Ishikawa (cell line): ENCODE data around the gene SFT2D1.

Source experiments
- CEBPB ChIP-seq: IDR thresholded peaks from 2 replicates; pipeline ENCODE4 v1.6.1; 2012
- CREB1 ChIP-seq: IDR thresholded peaks from 2 replicates; pipeline ENCODE4 v1.6.1; 2012; ENCODE audit warnings: low read depth
- EGR1 ChIP-seq: IDR thresholded peaks from 2 replicates; pipeline ENCODE4 v1.6.1; 2012
- EP300 ChIP-seq: IDR thresholded peaks from 2 replicates; pipeline ENCODE4 v1.6.1; 2012; ENCODE audit warnings: borderline replicate concordance
- FOXM1 ChIP-seq: IDR thresholded peaks from 2 replicates; pipeline ENCODE4 v1.6.1; 2012; ENCODE audit warnings: low read depth, borderline replicate concordance
- MAX ChIP-seq: IDR thresholded peaks from 2 replicates; pipeline ENCODE4 v1.6.1; 2012
- NFIC ChIP-seq: IDR thresholded peaks from 2 replicates; pipeline ENCODE4 v1.6.1; 2012
- REST ChIP-seq: IDR thresholded peaks from 2 replicates; pipeline ENCODE4 v1.6.1; 2012; ENCODE audit warnings: low read depth, mild to moderate bottlenecking
- TAF1 ChIP-seq: IDR thresholded peaks from 2 replicates; pipeline ENCODE4 v1.6.1; 2012; ENCODE audit warnings: low read depth, mild to moderate bottlenecking
- TCF12 ChIP-seq: IDR thresholded peaks from 2 replicates; pipeline ENCODE4 v1.6.1; 2012; ENCODE audit warnings: low read depth
- TEAD4 ChIP-seq: IDR thresholded peaks from 2 replicates; pipeline ENCODE4 v1.6.1; 2012
- USF1 ChIP-seq: IDR thresholded peaks from 2 replicates; pipeline ENCODE4 v1.6.1; 2012
- YY1 ChIP-seq: IDR thresholded peaks from 2 replicates; pipeline ENCODE4 v1.6.1; 2012; ENCODE audit warnings: low read depth
- ZBTB7A ChIP-seq: IDR thresholded peaks from 2 replicates; pipeline ENCODE4 v1.6.1; 2012; ENCODE audit warnings: low read depth

- no peak for TF ChIP-seq REST
- TF ChIP-seq YY1 = no peak
- TF ChIP-seq EP300 = no peak
- no peak for TF ChIP-seq EGR1
- TF ChIP-seq TEAD4 = no peak
- TF ChIP-seq CEBPB = no peak
- TF ChIP-seq TCF12 = no peak
- TF ChIP-seq ZBTB7A = no peak
- TF ChIP-seq NFIC = no peak
- TF ChIP-seq MAX = no peak
- no peak for TF ChIP-seq TAF1
- no peak for TF ChIP-seq CREB1
- TF ChIP-seq FOXM1 = no peak
- TF ChIP-seq USF1 = no peak
These were observed 7.5 kb downstream of the SFT2D1 start for GRCh38 chr6:166334878-166335277.
